NCI-H69 (cell line): ENCODE data around the gene TKT.
"Not testable (repeated sequence)": the region's sequence is repeated elsewhere in the genome, so short reads cannot be mapped to it uniquely, and the experiment has no call there.

ENCODE experiments used
- DNase-seq: peaks from one replicate; lab custom pipeline; 2025; lab: John Stamatoyannopoulos, UW

Gene TKT, protein sequence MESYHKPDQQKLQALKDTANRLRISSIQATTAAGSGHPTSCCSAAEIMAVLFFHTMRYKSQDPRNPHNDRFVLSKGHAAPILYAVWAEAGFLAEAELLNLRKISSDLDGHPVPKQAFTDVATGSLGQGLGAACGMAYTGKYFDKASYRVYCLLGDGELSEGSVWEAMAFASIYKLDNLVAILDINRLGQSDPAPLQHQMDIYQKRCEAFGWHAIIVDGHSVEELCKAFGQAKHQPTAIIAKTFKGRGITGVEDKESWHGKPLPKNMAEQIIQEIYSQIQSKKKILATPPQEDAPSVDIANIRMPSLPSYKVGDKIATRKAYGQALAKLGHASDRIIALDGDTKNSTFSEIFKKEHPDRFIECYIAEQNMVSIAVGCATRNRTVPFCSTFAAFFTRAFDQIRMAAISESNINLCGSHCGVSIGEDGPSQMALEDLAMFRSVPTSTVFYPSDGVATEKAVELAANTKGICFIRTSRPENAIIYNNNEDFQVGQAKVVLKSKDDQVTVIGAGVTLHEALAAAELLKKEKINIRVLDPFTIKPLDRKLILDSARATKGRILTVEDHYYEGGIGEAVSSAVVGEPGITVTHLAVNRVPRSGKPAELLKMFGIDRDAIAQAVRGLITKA

DNA sequence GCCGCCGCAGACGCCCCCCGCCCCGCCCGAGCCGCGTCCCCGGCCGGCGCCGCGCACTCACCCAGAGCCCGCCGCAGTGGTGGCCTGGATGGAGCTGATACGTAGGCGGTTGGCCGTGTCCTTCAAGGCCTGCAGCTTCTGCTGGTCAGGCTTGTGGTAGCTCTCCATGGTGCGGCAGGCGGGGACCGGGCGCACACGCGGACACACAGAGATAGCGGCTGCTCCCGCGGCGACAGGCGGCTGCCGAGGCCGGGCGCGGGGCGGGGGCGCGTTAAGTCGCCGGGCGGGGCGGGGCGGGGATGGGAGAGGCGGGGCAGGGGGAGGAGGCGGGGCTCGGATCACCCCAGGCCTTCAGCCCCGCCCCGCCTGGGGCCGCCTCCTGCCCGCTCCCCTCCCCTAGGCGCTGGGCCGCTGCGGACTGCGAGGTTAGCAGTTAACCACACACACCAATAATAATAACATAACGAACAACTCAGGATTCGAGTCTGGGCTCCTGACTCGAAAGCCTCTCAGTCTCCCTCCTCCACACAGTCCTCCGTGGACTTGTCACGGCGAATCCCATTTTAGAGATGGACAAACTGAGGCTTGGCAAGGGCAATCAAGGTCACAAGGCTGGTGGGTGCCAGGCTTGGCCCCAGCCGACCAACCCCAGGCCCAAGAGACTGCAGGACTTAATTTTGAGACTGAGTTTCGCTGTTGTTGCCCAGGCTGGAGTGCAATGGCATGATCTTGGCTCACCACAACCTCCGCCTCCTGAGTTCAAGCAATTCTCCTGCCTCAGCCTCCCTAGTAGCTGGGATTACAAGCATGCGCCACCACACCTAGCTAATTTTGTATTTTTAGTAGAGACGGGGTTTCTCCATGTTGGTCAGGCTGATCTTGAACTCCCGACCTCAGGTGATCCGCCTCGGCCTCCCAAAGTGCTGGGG is at the start of gene TKT:
Gene TKT, minus strand, starts transcription at position 248 of the 929 bp plus-strand sequence. Its CDS starts 80 bp downstream, at position 168.
- DNase-seq, result peak; percentile 90

DNA sequence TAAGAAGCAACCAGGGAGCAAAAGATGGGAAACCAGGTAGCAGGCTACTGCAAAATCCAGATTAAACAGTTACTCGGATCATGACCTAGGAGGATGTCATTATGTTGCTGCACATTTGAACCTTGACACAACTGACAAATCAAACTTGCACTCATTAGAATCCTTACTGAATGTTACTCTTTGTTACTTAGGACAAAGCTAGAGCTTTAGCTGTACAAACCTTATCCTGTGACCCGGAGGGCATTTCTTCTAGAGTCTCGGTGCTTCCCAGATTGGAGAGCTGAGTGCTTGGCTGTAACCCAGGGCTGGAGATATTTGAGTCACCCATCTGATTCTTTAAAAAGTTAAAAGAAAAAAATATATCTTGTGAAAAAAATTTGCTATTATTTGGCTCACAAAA is 48.1 kb upstream of the TKT start:
- no peak for DNase-seq

DNA sequence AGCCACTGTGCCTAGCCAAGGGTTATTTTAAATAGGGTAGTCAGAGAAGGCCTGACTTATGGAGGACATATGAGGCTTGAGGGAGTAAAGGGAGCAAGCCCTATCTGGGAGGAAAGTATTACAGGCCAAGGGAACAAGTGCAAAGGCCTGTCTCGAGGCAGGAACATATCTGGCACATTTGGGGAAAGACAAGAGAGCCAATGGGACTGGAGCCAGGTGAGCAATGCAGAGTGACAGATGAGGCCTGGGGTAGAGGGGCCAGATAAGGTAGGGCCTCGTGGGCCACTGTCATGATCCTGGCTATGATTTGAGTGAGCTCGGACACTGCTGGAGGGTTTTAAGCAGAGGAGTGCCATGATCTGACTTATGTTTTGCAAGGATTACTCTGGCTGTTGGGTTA is 47.7 kb upstream of the TKT start:
- no peak for DNase-seq

DNA sequence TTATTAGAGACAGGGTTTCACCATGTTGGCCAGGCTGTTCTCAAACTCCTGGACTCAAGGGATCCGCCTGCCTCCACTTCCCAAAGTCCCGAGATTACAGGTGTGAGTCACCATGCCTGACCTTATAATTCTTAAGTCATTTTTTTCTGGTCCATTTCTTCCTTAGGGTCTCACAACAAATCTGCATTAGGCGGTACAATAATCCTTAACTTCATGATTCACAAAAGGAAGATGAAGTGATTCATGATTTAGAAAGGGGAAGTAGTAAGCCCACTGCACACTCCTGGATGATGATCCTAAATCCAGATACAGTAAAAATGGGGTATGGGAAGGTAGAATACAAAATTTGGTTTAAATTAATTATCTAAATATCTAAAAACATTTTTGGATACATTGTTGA is 45.0 kb upstream of the TKT start:
- DNase-seq, result no peak

DNA sequence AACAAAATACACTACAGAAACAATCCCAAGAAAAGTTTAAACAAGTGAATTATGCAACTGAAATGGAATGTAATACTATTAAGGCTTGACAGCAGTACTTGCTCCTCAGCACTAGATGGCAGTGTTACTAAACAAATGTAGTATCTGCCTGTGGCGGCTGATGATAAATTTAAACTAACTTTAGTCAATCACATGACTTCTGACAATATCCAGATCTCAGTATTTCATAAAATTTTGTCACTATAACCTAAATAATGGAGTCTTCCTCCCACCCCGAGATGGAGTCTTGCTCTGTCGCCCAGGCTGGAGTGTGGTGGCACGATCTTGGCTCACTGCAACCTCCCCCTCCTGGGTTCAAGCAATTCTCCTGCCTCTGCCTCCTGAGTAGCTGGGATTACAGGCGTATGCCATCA is 43.8 kb upstream of the TKT start:
- peak; percentile 36 for DNase-seq

DNA sequence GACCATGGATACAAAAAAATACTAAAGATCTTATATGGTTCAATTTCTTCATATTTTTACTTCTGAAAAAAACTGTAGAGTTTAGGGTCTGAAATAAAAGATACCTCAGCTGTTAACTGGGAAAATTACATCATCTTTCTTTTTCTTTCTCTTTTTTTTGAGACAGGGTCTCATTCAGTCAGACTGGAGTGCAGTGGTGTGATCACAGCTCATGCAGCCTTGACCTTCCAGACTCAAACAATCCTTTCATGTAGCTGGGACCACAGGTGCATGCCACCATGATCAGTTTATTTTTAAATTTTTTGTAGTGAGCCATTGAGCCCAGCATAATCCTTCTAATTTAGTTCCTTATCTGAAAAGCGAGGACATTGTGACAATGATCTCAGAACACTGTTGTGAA is 39.6 kb upstream of the TKT start:
- no peak for DNase-seq

DNA sequence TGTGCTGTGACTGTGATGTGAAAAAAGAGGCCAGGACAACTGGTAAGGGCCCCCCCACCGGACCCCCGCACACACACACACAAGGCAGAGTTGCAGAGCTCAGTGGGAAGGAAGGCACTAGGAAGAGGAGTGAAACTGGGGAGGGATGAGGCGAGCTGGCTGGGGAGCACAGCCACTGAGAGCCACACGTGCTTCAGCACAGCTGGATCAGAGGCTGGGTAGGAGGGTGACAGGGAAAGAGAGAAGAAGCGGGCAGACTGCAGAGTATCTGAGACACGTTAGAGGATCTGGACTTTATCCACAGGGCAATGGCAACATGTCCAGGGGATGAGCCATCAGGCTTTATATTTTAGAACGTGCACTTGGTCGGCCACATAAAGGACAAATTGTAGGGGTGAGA is 38.0 kb upstream of the TKT start:
- DNase-seq, result no peak

DNA sequence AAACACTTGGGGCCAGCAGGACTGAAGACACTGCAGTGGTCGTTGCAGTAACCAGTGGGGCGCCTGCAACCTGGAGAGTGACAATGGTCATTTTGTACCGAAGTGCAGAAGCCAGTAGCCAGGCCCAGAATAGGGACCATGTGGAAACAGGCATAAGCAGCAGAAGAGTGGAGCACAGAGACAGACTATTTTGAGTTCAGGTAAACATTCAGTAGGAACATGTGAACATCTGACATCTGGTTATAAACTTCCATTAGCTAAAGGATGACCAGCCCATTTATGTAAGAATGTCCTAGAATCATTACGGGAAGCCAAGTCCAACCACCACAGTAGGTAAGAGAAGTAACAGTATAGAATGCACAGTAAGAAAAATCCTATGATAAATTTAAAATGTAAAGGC is 32.4 kb upstream of the TKT start:
- no peak for DNase-seq

DNA sequence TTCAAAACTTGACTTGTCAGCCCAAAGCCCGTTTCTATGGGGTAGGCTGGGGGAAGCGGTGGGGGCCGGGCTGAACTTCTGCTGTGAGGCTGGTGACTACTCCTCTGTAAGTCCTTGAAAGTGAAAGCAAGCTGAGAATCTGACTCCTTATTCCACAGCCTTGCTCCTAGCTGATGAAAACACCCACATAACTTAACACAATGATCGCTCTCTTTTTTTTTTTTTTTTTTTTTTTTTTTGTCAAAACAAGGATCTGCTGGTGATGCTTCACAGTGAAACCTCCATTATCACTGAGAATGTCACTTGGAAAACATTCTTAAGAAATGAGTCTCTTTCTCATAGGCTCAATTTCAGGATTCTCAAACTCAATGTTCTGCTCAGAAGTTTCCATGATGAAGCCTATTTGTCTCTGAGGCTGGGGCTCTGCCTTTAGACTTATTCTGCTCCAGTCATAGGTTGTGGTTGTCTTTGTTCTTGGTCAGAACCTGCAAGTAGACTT is 31.4 kb upstream of the TKT start:
- DNase-seq, result no peak

DNA sequence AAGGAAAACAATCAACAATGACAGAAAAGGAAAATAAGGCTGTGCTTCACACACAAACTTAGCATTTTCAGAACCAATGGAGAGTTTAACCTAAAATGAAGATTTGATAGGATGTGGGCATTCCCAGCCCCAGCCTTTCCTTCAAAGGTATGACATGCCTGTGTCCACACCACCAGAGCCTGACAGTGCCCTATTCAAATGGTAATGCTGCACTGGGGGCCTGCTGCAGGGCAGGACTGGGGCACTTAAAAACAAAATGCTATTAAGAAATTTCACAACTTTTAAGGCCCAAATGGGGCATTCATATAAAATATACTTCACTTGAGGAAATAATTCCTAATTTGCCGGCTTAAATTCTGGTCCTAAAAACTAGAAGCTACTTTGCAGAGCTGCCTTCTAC is 30.9 kb upstream of the TKT start:
- no peak for DNase-seq

DNA sequence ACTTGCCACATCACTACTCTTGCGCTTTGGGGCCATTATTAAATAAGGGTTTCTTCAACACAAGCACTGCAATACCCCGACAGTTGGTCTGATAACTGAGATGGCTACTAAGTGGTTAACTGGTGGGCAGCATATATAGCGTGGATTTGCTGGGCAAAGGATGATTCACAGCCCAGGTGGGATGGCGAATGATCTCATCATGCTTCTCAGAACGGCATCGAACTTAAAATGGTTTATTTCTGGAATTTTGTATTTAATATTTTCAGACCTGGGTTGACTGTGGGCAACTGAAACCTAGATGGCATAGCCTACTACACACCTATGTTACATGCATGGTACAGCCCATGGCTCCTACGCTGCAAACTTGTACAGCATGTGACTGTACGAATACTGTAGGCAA is 26.8 kb upstream of the TKT start:
- no peak for DNase-seq

DNA sequence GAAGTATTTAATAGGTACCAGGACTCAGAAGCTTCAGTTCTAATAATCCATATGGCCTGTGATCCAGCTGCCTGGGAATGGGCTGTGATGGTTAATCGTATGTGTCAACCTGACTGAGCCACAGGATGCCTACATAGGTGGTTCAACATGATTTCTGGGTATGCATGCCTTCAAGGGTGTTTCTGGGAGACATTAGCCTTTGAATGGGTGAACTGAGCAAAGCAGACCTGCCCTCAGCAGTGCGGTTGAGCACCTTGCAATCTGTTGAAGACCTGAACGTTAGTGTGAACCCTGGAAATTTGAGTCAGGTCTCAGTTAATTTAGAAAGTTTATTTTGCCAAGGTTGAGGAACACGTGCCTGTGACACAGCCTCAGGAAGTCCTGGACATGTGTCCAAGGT is 22.8 kb upstream of the TKT start:
- DNase-seq, result no peak

DNA sequence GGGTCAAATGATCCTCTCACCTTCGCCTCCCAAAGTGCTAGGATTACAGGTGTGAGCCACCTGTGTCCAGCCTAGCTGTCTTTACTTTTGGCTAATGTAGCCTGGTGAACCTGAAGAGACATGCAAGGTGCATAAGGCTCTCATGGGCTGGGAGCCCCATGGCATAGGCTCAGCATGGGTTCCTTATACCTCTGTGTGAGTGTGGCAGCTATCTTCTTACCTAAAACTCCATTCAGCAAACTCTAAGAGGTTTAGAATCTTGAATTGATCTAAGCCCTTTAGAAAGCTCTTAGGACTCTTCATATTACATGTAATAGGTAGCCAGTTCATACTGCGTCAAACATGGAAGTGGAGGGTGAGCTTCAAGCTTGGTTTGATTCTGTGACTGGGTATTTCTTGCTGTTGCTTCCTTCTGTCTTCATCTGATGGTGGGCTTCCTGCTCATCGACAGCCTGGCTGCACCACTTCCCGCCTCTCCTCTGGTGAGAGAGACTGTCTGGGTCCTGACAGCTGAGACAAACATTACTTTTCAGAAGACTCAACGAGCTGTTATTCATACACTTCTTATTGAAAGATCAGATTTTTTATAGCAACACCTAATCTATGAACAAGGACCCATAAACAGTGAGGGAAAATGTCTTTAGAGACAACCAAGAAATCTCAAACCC is 19.2 kb upstream of the TKT start:
- DNase-seq, result no peak

DNA sequence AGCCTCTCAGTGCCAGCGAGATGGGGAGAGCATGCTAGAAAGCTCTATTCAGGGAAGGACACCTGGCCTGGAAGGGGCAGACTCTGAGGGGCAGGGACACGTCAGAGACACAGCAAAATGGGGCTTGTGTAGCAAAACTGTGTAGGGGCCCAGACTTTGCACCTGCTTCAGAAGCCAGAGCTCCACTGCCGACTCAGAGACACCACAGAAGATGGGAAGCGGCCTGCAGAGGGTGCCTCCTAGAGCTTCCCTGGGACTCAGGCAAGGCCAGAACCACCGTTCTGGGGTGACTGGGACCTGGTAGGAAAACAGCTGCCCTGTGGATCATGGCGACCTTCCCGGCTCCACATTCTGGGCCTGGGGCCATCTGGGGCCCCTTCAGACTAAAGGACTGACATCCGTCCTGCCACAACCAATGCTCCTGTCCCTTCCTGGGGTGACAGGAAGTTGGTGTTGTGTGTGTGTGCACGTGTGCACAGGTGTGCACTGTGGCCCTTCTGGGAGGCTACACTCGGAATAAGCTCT is 17.4 kb upstream of the TKT start:
- no peak for DNase-seq

DNA sequence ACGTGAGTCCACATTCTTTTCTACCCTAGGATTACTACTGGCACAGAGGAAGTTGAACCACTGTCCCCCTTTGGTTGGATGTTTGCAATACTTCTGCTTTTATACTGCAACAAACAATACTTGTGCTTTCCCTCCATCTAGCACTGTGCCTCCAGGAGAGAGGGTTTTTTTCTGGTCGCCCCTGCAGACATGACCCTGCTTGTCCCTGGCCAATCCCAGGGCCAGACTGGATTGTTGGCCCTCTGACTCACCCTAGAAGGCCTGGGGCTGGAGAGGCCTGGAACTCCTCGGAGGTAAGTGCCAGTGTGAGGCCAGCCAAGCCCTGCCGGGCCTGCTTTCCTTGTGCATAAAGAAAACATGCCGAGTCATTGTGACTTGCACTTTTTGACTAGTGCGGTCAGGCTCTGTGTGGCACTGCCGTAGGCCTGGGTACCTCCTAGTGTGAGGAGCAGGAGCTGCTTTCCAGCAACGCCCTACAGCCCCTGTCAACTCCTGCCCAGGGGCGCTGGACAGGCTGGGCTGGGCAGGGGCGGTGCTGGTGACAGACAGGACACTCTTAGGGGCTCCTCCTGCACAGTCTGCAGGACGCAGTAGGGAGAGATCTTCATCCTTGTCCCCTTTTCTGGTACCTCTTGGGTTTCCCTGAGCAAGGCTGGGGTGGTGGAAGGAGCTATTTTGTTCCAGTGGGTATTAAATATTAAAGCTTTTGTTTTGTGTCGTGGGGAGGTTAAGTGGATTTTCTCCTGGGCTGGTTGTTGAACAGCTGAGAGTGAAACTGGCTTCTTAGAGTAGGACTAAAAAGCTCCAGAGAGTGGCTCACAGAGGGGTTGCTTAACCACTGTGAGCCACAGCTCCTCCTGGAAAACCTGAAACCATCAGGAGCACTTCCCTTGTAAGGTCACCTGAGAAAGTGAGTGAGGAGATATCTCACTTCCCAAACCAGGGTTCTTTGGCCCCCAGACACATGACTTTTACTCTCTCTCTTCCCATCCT is 14.4 kb upstream of the TKT start:
- peak; percentile 93 for DNase-seq

DNA sequence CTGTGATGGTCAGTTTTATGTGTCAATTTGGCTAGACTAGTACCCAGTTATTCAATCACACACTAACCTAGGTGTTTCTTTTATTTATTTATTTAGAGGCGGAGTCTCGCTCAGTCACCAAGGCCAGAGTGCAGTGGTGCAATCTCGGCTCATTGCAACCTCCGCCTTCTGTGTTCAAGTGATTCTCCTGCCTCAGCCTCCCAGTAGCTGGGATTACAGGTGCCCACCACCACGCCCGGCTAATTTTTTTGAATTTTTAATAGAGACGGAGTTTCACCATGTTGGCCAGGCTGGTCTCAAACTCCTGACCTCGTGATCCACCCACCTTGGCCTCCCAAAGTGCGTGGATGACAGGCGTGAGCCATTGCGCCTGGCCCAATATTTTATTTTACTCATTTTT is 13.4 kb upstream of the TKT start:
- not testable (repeated sequence) for DNase-seq

DNA sequence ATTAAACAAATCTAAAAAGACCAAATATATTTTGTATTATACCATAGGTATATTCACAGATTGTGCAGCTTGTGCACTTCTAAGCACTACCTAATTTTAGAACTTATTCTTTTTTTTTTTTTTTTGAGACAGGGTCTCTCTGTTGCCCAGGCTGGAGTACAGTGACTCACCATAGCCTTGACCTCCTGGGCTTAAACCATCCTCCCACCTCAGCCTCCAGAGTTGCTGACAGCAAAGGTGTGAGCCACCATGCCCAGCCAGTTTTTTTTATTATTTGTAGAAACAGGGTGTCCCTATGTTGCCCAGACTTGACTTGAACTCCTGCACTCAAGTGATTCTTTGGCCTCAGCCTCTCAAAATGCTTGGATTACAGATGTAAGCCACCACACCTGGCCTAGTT is 11.9 kb upstream of the TKT start:
- no peak for DNase-seq

DNA sequence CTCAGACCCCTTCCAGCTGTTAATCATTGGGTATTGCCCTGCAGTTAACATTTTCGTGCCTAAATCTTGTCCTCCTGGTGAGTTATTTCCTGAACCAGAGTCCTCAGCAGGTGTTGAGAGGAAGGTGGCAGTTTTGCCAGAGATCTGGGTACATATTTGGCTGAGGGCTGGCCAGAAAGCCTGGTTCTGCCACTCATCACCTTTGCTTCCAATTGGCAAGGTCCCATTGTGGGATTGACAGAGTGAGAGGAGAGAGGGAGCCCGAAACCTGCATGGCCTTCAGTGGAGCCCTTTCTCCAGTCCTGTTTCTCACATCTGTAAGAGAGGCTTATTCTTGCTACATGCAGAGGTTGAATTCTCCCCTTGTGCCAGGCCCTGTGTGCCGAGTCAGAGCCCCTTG is 8.9 kb upstream of the TKT start:
- peak; percentile 6 for DNase-seq

DNA sequence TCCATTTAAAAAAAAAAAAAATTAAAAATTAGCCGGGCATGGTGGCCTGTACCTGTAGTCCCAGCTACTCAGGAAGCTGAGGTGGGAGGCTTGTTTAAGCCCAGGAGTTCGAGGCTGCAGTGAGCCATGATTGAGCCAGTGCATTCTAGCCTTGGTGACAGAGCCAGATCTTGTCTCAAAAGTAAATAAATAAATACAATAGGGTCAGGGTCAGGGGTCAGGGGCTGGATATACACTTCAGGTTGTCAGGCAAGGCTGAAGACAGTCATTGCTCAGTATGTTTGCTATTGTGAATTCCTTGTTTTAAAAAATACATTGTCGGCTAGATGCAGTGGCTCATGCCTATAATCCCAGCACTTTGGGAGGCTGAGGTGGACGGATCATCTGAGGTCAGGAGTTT is 8.1 kb upstream of the TKT start:
- no peak for DNase-seq

DNA sequence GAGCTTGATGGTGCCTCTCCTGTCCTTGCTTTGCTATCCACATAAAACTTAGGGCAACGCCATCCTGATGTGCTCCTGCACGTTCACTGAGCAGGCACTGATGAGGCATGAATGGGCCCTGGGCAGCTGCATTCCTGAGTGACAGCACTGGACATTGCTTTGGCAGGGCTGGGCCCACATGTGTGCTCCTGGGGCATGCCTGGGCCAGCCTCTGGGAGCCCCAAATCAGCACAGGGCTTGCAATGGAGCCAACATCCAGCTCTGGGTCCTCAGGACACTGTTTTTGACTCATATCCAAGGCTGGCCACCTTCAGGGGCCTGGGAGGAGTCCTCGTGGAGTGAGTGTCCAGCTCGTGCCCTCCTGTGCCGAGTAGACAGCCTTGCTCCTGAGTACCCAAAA is 5.9 kb upstream of the TKT start:
- no peak for DNase-seq
